SK-N-SH treated with all-trans-retinoic acid at 6 μM for 48 hours (cell line): ENCODE results near the gene PRMT3.

Source experiments
- OSR1 ChIP-seq: fragments of 250-450 bp; sonication (Bioruptor Pico); IDR thresholded peaks from 2 replicates; pipeline ENCODE4 v1.8.0; 2022; ENCODE audit warnings: moderate library complexity, mild to moderate bottlenecking, inconsistent platforms
- ZFP30 ChIP-seq: fragments of 450-650 bp; formaldehyde crosslinking; IDR thresholded peaks from 2 replicates; pipeline ENCODE4 v1.5.0; 2022; ENCODE audit warnings: mild to moderate bottlenecking, moderate library complexity

- TF ChIP-seq ZFP30 (CRISPR knock-in tag) (no peak), OSR1 (CRISPR knock-in tag) (no peak)
Measured at GRCh38 chr11:20443596-20443995, 56.1 kb downstream of the PRMT3 start.
